Mesenchymal stem cell (in vitro differentiated cells and primary cell): ENCODE data around the gene LAP3.

ENCODE experiments used
- DNase-seq: peaks from one replicate; pipeline ENCODE4 v3.0.0-alpha.2; 2013
- H2AFZ ChIP-seq: one replicate; pipeline ENCODE4 v1.6.1; 2013; ENCODE audit warnings: low read depth, mild to moderate bottlenecking, control low read depth, inconsistent platforms, low read length, moderate library complexity
- H2AK5ac ChIP-seq: 2 replicates; pipeline ENCODE4 v1.6.1; 2013; ENCODE audit warnings: low read length, moderate library complexity, mild to moderate bottlenecking, inconsistent platforms; ENCODE audit not compliant: severe bottlenecking
- H2BK120ac ChIP-seq: one replicate; pipeline ENCODE4 v1.6.1; 2013; ENCODE audit warnings: low read depth, mild to moderate bottlenecking, inconsistent platforms, low read length, moderate library complexity
- H2BK12ac ChIP-seq, 2 experiments: one replicate each; pipeline ENCODE4 v1.6.1; 2013; ENCODE audit warnings: inconsistent platforms in 2 of 2, low read length in 2 of 2, mild to moderate bottlenecking in 2 of 2, moderate library complexity in 2 of 2, control low read depth in 1 of 2
- H2BK15ac ChIP-seq: one replicate; pipeline ENCODE4 v1.6.1; 2013; ENCODE audit warnings: mild to moderate bottlenecking, low read depth, inconsistent platforms; ENCODE audit not compliant: poor library complexity, severe bottlenecking
- H2BK5ac ChIP-seq: 2 replicates; pipeline ENCODE4 v1.6.1; 2013; ENCODE audit warnings: low read depth, mild to moderate bottlenecking, low read length, control low read depth, inconsistent platforms; ENCODE audit not compliant: poor library complexity, severe bottlenecking
- H3K14ac ChIP-seq, 2 experiments: one replicate each; pipeline ENCODE4 v1.6.1; 2013; ENCODE audit warnings: inconsistent platforms in 2 of 2, low read length in 2 of 2, control low read depth in 1 of 2, mild to moderate bottlenecking in 1 of 2, moderate library complexity in 1 of 2
- H3K18ac ChIP-seq, 2 experiments: one replicate each; pipeline ENCODE4 v1.6.1; 2013; ENCODE audit warnings: inconsistent platforms in 2 of 2, low read length in 2 of 2, control low read depth in 1 of 2, low read depth in 1 of 2, mild to moderate bottlenecking in 1 of 2
- H3K23ac ChIP-seq, 2 experiments: one replicate each; pipeline ENCODE4 v1.6.1; 2013; ENCODE audit warnings: inconsistent platforms in 2 of 2, low read length in 2 of 2, mild to moderate bottlenecking in 2 of 2, moderate library complexity in 2 of 2, control low read depth in 1 of 2
- H3K27ac ChIP-seq: 2 replicates; pipeline ENCODE4 v1.5.1; 2013; ENCODE audit warnings: mild to moderate bottlenecking, moderate library complexity, low read length, control low read depth, inconsistent platforms; ENCODE audit not compliant: poor library complexity, severe bottlenecking
- H3K27me3 ChIP-seq, 2 experiments: 2 replicates each; pipeline versions ENCODE4 v1.6.1 to v1.7.0; 2013; ENCODE audit warnings: low read length in 2 of 2, mild to moderate bottlenecking in 2 of 2, moderate library complexity in 2 of 2, control low read depth in 1 of 2, inconsistent platforms in 1 of 2; ENCODE audit not compliant: control insufficient read depth in 1 of 2, insufficient read depth in 1 of 2
- H3K36me3 ChIP-seq, 2 experiments: 2 replicates each; pipeline versions ENCODE4 v1.6.1 to v1.7.0; 2013; ENCODE audit warnings: low read length in 2 of 2, control low read depth in 1 of 2, inconsistent platforms in 1 of 2, low read depth in 1 of 2, mild to moderate bottlenecking in 1 of 2; ENCODE audit not compliant: insufficient read depth in 2 of 2, control insufficient read depth in 1 of 2
- H3K4ac ChIP-seq, 2 experiments: one replicate each; pipeline ENCODE4 v1.6.1; 2013; ENCODE audit warnings: inconsistent platforms in 2 of 2, low read length in 2 of 2, mild to moderate bottlenecking in 2 of 2, moderate library complexity in 2 of 2, control low read depth in 1 of 2, low read depth in 1 of 2
- H3K4me1 ChIP-seq: 2 replicates; pipeline ENCODE4 v1.6.1; 2013; ENCODE audit warnings: low read depth, low read length, control low read depth; ENCODE audit not compliant: control insufficient read depth, insufficient read depth
- H3K4me2 ChIP-seq: 2 replicates; pipeline ENCODE4 v1.6.1; 2013; ENCODE audit warnings: low read length, mild to moderate bottlenecking, inconsistent platforms; ENCODE audit not compliant: poor library complexity, severe bottlenecking
- H3K4me3 ChIP-seq, 2 experiments: 2 replicates each; pipeline versions ENCODE4 v1.5.1 to v1.7.0; 2013; ENCODE audit warnings: low read length in 2 of 2, mild to moderate bottlenecking in 2 of 2, control low read depth in 1 of 2, low read depth in 1 of 2; ENCODE audit not compliant: insufficient read depth in 1 of 2
- H3K79me1 ChIP-seq: replicated peaks from 2 replicates; pipeline ENCODE4 v1.6.1; 2013; ENCODE audit warnings: mild to moderate bottlenecking, control low read depth, low read length, inconsistent platforms; ENCODE audit not compliant: poor library complexity, severe bottlenecking
- H3K9ac ChIP-seq: 2 replicates; pipeline ENCODE4 v1.7.0; 2013; ENCODE audit warnings: mild to moderate bottlenecking, low read length, moderate library complexity
- H3K9me3 ChIP-seq: 2 replicates; pipeline ENCODE4 v1.7.0; 2013; ENCODE audit warnings: mild to moderate bottlenecking, low read length; ENCODE audit not compliant: control insufficient read depth
- H4K8ac ChIP-seq: one replicate; pipeline ENCODE4 v1.6.1; 2013; ENCODE audit warnings: inconsistent platforms, mild to moderate bottlenecking, low read length, moderate library complexity
- H4K91ac ChIP-seq: one replicate; pipeline ENCODE4 v1.6.1; 2013; ENCODE audit warnings: mild to moderate bottlenecking, low read length, inconsistent platforms
- WGBS: methylation state at CpG from one replicate; pipeline ENCODE4 v1.1.7; 2013; ENCODE audit warnings: mixed read lengths; 5-methylcytosine and 5-hydroxymethylcytosine counted together

The LAP3 gene

GRCh38 chr4:17654701-17655100, 77.7 kb downstream of the LAP3 start:
- no peak overlapping the region for H4K91ac ChIP-seq
- H3K4me3 ChIP-seq: no peak overlapping the region
- no peak overlapping the region for H3K4ac ChIP-seq
- no peak overlapping the region for H2BK12ac ChIP-seq
- H2BK15ac ChIP-seq: no peak overlapping the region
- no peak overlapping the region for H3K9ac ChIP-seq
- WGBS: 77% methylated on average over 8 of the region's 8 CpGs
- H3K4me2 ChIP-seq: no peak overlapping the region
- H3K23ac ChIP-seq: no peak overlapping the region
- H3K79me1 ChIP-seq: no peaks in the 10 kb centered on the region
- no peak overlapping the region for H3K14ac ChIP-seq
- no peak overlapping the region for H2BK120ac ChIP-seq
- no peak overlapping the region for H2AK5ac ChIP-seq
- peaks cover 11 to 17% of the 10 kb centered on the region in 2 experiments for H3K27me3 ChIP-seq
- DNase-seq: no peak
- no peak overlapping the region for H2AFZ ChIP-seq
- no peaks in the 10 kb centered on the region for H3K9me3 ChIP-seq
- no peak overlapping the region for H2BK5ac ChIP-seq
- H3K18ac ChIP-seq: no peak overlapping the region
- no peak overlapping the region for H3K27ac ChIP-seq
- no peaks in the 10 kb centered on the region for H3K4me1 ChIP-seq
- no peaks in the 10 kb centered on the region for H3K36me3 ChIP-seq
- H4K8ac ChIP-seq: no peak overlapping the region

GRCh38 chr4:17657090-17657489, 80.1 kb downstream of the LAP3 start:
- H3K4me3 ChIP-seq: no peak overlapping the region
- no peak overlapping the region for H3K4ac ChIP-seq
- no peaks in the 10 kb centered on the region for H3K79me1 ChIP-seq
- H3K4me2 ChIP-seq: no peak overlapping the region
- H3K18ac ChIP-seq: no peak overlapping the region
- no peak overlapping the region for H2BK120ac ChIP-seq
- no peak for DNase-seq
- H4K8ac ChIP-seq: no peak overlapping the region
- 86% methylated on average over 1 of the region's 1 CpG for WGBS
- H2BK5ac ChIP-seq: no peak overlapping the region
- no peak overlapping the region for H3K23ac ChIP-seq
- no peak overlapping the region for H3K27ac ChIP-seq
- H4K91ac ChIP-seq: no peak overlapping the region
- H2BK12ac ChIP-seq: no peak overlapping the region
- no peak overlapping the region for H2BK15ac ChIP-seq
- peaks cover 11 to 17% of the 10 kb centered on the region in 2 experiments for H3K27me3 ChIP-seq
- H3K9ac ChIP-seq: no peak overlapping the region
- H2AFZ ChIP-seq: no peak overlapping the region
- no peaks in the 10 kb centered on the region for H3K4me1 ChIP-seq
- no peak overlapping the region for H3K14ac ChIP-seq
- H2AK5ac ChIP-seq: no peak overlapping the region
- no peaks in the 10 kb centered on the region for H3K9me3 ChIP-seq
- no peaks in the 10 kb centered on the region for H3K36me3 ChIP-seq
